GM18502 (cell line): Measurements from ENCODE around the gene TTC28.

Source experiments
- ATAC-seq: cut with Tn5 transposase; IDR thresholded peaks from one replicate; pipeline ENCODE4 v1.9.1; 2021; ENCODE audit warnings: mild to moderate bottlenecking; ENCODE audit not compliant: unreplicated experiment, poor library complexity

TTC28 gene

GRCh38 chr22:28002863-28003565 lies 676.6 kb downstream of the TTC28 start:
- ATAC-seq = no peak

- no peak for ATAC-seq
Observed at GRCh38 chr22:28002181-28002700, 677.4 kb downstream of the TTC28 start.

GRCh38 chr22:28001171-28001835 lies 678.3 kb downstream of the TTC28 start:
- no peak for ATAC-seq

- no peak for ATAC-seq
Observed at GRCh38 chr22:28000361-28000760, 679.3 kb downstream of the TTC28 start.

GRCh38 chr22:27999876-28000275 lies 679.8 kb downstream of the TTC28 start:
- ATAC-seq = no peak

- no peak for ATAC-seq
Observed at GRCh38 chr22:27998511-27999410, 680.9 kb downstream of the TTC28 start.

GRCh38 chr22:27997538-27997937 lies 682.1 kb downstream of the TTC28 start:
- no peak for ATAC-seq

- ATAC-seq = no peak
Observed at GRCh38 chr22:27996981-27997380, 682.7 kb downstream of the TTC28 start.

- no peak for ATAC-seq
Observed at GRCh38 chr22:27996529-27996925, 683.1 kb downstream of the TTC28 start.

- ATAC-seq = no peak
Observed at GRCh38 chr22:27995801-27996528, 683.7 kb downstream of the TTC28 start.

GRCh38 chr22:27994481-27995331 lies 684.9 kb downstream of the TTC28 start:
- ATAC-seq = no peak

GRCh38 chr22:27993774-27994350 lies 685.8 kb downstream of the TTC28 start:
- no peak for ATAC-seq

- no peak for ATAC-seq
Observed at GRCh38 chr22:27993201-27993635, 686.4 kb downstream of the TTC28 start.

GRCh38 chr22:27992294-27993165 lies 687.1 kb downstream of the TTC28 start:
- ATAC-seq = no peak

- ATAC-seq = no peak
Observed at GRCh38 chr22:27991586-27992293, 687.9 kb downstream of the TTC28 start.

GRCh38 chr22:27990879-27991278 lies 688.8 kb downstream of the TTC28 start:
- ATAC-seq = no peak

- no peak for ATAC-seq
Observed at GRCh38 chr22:27990451-27990840, 689.2 kb downstream of the TTC28 start.
